ENCODE measurements around the gene PCP4L1.

DNA sequence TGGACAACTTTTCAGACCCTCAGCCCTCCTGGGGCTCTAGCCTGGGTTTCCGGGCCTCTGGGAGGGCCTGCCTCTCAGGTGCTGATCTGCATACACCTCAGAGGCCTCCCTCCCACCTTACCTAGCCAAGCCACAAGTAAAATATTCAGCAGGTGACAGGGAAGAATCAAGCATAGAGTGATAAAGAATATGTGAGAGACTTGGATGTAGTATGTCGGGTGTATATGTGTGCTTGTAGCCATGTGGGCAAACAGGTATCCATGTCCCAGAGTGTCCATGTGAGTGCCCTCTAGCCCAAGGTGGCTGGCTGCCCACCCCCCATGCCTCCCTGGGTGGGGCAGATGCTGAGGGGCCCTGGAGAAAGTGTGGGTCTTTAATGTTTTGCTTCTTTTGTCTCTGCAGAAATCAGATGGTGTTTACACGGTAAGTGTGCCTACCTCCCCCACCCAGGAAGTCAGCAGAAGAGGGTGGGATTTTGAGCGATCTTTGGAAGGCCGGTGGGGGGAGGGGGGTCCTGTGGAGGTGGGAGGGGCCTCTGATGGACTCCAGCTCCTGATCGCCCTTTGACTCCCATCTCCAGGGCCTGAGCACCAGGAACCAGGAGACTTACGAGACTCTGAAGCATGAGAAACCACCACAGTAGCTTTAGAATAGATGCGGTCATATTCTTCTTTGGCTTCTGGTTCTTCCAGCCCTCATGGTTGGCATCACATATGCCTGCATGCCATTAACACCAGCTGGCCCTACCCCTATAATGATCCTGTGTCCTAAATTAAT lies 40.1 kb upstream of the PCP4L1 start:
- TF ChIP-seq GATA3 (IDR thresholded peaks at IDR 0.05; ENCODE audit: low read depth, low read length) (no peak), GATA2 (IDR thresholded peaks at IDR 0.05; ENCODE audit: low read depth, low read length) (no peak)
